Activated CD8-positive, alpha-beta memory T cell treated with anti-CD3 and anti-CD28 coated beads for 24 hours (primary cell): ENCODE results near the gene LMO1.

Experiments used
- DNase-seq: peaks from one replicate; pipeline ENCODE4 v3.0.0-alpha.2; 2020

LMO1 gene

GRCh38 chr11:8242499-8243280 lies 21.0 kb downstream of the LMO1 start:
- no peak for DNase-seq

- DNase-seq: no peak
These were observed 21.6 kb downstream of the LMO1 start for GRCh38 chr11:8242118-8242475.

- no peak for DNase-seq
These were observed 22.1 kb downstream of the LMO1 start for GRCh38 chr11:8241373-8242117.

- DNase-seq: no peak
These were observed 24.0 kb downstream of the LMO1 start for GRCh38 chr11:8239536-8240228.

GRCh38 chr11:8239040-8239439 lies 24.6 kb downstream of the LMO1 start:
- no peak for DNase-seq

GRCh38 chr11:8237453-8237852 lies 26.2 kb downstream of the LMO1 start:
- no peak for DNase-seq

- DNase-seq: no peak
These were observed 27.8 kb downstream of the LMO1 start for GRCh38 chr11:8235925-8236324.

GRCh38 chr11:8234910-8235309 lies 28.8 kb downstream of the LMO1 start:
- DNase-seq: no peak

GRCh38 chr11:8234425-8234821 lies 29.3 kb downstream of the LMO1 start:
- DNase-seq: no peak

GRCh38 chr11:8233691-8234424 lies 29.8 kb downstream of the LMO1 start:
- DNase-seq: no peak

- no peak for DNase-seq
These were observed 30.6 kb downstream of the LMO1 start for GRCh38 chr11:8232849-8233606.

GRCh38 chr11:8232414-8232813 lies 31.3 kb downstream of the LMO1 start:
- no peak for DNase-seq

GRCh38 chr11:8231979-8232378 lies 31.7 kb downstream of the LMO1 start:
- no peak for DNase-seq

- DNase-seq: no peak
These were observed 32.5 kb downstream of the LMO1 start for GRCh38 chr11:8230921-8231847.

- DNase-seq: no peak
These were observed 33.4 kb downstream of the LMO1 start for GRCh38 chr11:8230178-8230859.

- no peak for DNase-seq
These were observed 34.1 kb downstream of the LMO1 start for GRCh38 chr11:8229299-8230177.

GRCh38 chr11:8228231-8228630 lies 35.4 kb downstream of the LMO1 start:
- DNase-seq: no peak

GRCh38 chr11:8227156-8228152 lies 36.2 kb downstream of the LMO1 start:
- DNase-seq: no peak
